ENCODE results near the gene AQP1.

- no peak for TF ChIP-seq CTCF (conservative IDR thresholded peaks at IDR 0.05; ENCODE audit: low read length)
- TF ChIP-seq EZH2phosphoT487 (IDR thresholded peaks at IDR 0.05; ENCODE audit: borderline replicate concordance, low read depth, low read length): no peak
These were observed 2.9 kb downstream of the AQP1 start for GRCh38 chr7:30914596-30914995.

Data from OCI-LY7 (cell line).